GM12864 (cell line): Measurements from ENCODE around the gene TSR3.

Source experiments
- DNase-seq: peaks from one replicate; pipeline ENCODE4 v3.0.0-alpha.2; 2011; ENCODE audit warnings: low read depth
- H3K4me3 ChIP-seq: 2 replicates; pipeline ENCODE4 v1.5.1; 2011; ENCODE audit warnings: mild to moderate bottlenecking, low read depth, low read length, control low read depth
- TF ChIP-seq, protein P1 (sequence below): IDR thresholded peaks from 2 replicates; pipeline ENCODE4 v1.5.1; 2011; ENCODE audit warnings: low read depth, mild to moderate bottlenecking, moderate library complexity, low read length, control low read depth, inconsistent platforms; ENCODE audit errors: missing control alignments

Gene TSR3

DNA sequence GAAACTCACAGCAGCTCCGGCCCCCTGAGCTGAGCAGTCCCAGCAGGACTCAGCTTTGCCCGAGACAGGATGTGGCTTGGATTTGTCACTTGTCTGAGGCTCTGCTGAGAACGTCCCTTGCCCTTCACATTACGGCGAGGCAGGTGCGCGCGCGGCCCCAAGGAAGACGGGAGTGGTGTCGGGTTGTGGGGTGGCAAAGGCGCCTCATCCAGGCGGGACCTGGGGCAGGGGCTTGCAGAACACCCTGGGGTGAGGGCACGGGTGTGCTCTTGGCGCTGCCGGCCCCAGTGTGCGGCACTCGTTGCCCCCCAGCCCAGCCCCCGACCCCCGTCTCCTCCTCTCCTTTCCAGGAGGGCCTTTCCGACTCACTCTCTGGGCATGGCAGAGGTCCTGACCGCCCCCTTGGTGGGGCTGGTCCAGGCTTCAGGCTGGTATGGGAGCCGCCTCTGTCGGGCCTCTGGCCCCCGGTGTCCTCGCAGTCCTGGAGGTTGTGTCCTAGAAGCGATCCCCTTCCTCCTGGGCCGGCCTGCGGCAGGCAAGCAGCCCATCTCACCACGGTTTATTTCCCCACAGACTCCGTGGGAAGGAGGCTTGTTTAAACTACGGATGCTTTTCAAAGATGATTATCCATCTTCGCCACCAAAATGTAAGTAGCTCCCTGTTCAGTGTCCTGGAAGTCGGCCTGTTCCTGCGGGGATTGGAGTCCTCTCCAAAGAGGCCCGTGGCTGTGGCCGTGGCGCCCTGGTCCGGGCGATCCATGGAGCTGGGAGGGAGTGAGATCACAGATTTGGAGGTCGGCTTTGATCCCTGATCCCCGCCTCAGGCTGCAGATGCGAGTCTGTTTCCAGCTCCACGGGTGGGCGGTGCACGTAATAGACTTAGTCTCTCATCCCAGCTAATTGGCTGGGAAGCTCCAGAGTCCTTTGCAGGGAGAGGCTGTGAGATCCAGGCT, 36.3 kb downstream of the TSR3 start:
- no peak overlapping the region for H3K4me3 ChIP-seq
- TF ChIP-seq, protein P1, sequence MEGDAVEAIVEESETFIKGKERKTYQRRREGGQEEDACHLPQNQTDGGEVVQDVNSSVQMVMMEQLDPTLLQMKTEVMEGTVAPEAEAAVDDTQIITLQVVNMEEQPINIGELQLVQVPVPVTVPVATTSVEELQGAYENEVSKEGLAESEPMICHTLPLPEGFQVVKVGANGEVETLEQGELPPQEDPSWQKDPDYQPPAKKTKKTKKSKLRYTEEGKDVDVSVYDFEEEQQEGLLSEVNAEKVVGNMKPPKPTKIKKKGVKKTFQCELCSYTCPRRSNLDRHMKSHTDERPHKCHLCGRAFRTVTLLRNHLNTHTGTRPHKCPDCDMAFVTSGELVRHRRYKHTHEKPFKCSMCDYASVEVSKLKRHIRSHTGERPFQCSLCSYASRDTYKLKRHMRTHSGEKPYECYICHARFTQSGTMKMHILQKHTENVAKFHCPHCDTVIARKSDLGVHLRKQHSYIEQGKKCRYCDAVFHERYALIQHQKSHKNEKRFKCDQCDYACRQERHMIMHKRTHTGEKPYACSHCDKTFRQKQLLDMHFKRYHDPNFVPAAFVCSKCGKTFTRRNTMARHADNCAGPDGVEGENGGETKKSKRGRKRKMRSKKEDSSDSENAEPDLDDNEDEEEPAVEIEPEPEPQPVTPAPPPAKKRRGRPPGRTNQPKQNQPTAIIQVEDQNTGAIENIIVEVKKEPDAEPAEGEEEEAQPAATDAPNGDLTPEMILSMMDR: no peak
- DNase-seq: no peak

- H3K4me3 ChIP-seq: no peak overlapping the region
- TF ChIP-seq, protein P1: no peak
- DNase-seq: no peak
These were observed 37.1 kb downstream of the TSR3 start for GRCh38 chr16:1314399-1315068.

- no peak overlapping the region for H3K4me3 ChIP-seq
- TF ChIP-seq, protein P1: no peak
- DNase-seq: no peak
These were observed 37.8 kb downstream of the TSR3 start for GRCh38 chr16:1313721-1314369.

DNA sequence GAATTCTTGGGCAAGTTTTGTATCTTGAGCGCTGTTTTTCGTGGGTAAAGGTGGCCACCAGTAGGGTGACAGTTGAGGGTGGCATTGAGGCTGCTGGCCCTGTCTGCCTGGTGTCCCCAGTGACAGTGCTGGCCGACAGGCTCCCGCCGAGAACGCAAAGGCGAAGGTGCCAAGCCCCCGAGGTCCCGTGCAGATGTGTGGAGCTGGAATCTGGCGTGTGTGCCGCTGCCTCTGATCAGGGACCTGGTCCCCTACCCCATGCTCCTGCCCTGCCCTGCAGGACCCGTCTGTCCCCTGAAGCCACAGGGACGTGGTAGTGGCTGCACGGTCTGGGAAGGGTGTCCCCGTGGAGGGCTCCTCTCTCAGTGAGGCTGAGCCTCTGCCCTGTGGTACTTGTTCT, 38.8 kb downstream of the TSR3 start:
- TF ChIP-seq, protein P1: no peak
- no peak overlapping the region for H3K4me3 ChIP-seq
- DNase-seq: no peak

DNA sequence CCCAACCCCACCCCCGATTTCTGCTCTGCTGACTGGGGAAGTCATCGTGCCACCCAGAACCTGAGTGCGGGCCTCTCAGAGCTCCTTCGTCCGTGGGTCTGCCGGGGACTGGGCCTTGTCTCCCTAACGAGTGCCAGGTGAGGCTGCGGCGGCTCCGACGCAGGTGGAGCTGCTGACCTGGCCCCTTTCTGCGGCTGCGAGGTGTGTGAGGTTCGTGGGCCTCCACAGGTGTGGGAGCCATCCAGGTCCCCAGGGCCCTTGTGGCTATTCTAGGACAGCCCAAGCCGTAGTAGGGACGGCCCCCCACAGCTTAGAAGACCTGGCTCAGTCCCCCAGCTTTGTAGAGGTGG, 39.2 kb downstream of the TSR3 start:
- TF ChIP-seq, protein P1: no peak
- H3K4me3 ChIP-seq: no peak overlapping the region
- DNase-seq: no peak

GRCh38 chr16:1311738-1312466, 39.8 kb downstream of the TSR3 start:
- TF ChIP-seq, protein P1: no peak
- H3K4me3 ChIP-seq: peak overlapping the region; percentile 64
- DNase-seq: no peak
